Skeletal muscle tissue (tissue), 4 donors: ENCODE data around the gene CAMK1D. TPM values are rescaled to one million over a fixed set of nuclear protein-coding genes. Genes with fewer than 3 reads are reported as not detected.
"Not testable (repeated sequence)": the region's sequence is repeated elsewhere in the genome, so short reads cannot be mapped to it uniquely, and the experiment has no call there.

ENCODE experiments used
- H3K27ac ChIP-seq: one replicate; pipeline ENCODE4 v1.7.0; 2013; ENCODE audit warnings: mild to moderate bottlenecking, low read depth, low read length, inconsistent platforms
- H3K27me3 ChIP-seq, 3 donors: one replicate each; pipeline ENCODE4 v1.7.0; 2013; ENCODE audit warnings: low read length in 3 of 3; ENCODE audit not compliant: control insufficient read depth in 3 of 3, insufficient read depth in 3 of 3
- H3K36me3 ChIP-seq, 3 donors: one replicate each; pipeline ENCODE4 v1.7.0; 2013; ENCODE audit warnings: low read length in 3 of 3; ENCODE audit not compliant: control insufficient read depth in 3 of 3, insufficient read depth in 3 of 3
- H3K4me1 ChIP-seq, 3 donors: one replicate each; pipeline ENCODE4 v1.7.0; 2013; ENCODE audit warnings: low read length in 3 of 3, mild to moderate bottlenecking in 3 of 3; ENCODE audit not compliant: control insufficient read depth in 3 of 3, insufficient read depth in 3 of 3
- H3K4me3 ChIP-seq, 3 donors: one replicate each; pipeline ENCODE4 v1.7.0; 2013; ENCODE audit warnings: low read length in 3 of 3
- H3K9ac ChIP-seq, 3 donors: one replicate each; pipeline ENCODE4 v1.7.0; 2013; ENCODE audit warnings: low read length in 3 of 3, mild to moderate bottlenecking in 3 of 3, moderate library complexity in 2 of 3, low read depth in 1 of 3
- H3K9me3 ChIP-seq, 3 donors: one replicate each; pipeline ENCODE4 v1.7.0; 2013; ENCODE audit warnings: low read length in 3 of 3; ENCODE audit not compliant: control insufficient read depth in 3 of 3
- total RNA-seq: library from RNA; depleted of rRNA; stranded (reverse); fragments of >200 nt; gene quantifications from one replicate; pipeline ENCODE4 v1.2.3, GENCODE V29; 2014
- donor health status: Osteomylitis.

Gene CAMK1D
- total RNA-seq, 1 donor from 2014 or later: 2.1 TPM

- H3K27me3 ChIP-seq, H3K9me3 ChIP-seq, H3K4me3 ChIP-seq, H3K9ac ChIP-seq, H3K36me3 ChIP-seq, H3K27ac ChIP-seq: not testable (repeated sequence)
- peaks cover 0 to 18% (median 6%) of the 10 kb centered on the region in 3 donors for H3K4me1 ChIP-seq
Observed at GRCh38 chr10:12497046-12497445, 147.7 kb downstream of the CAMK1D start.

GRCh38 chr10:12499076-12499986 lies 150.0 kb downstream of the CAMK1D start:
- H3K9ac ChIP-seq: no peak overlapping the region
- H3K4me3 ChIP-seq: no peak overlapping the region
- no peaks in the 10 kb centered on the region for H3K9me3 ChIP-seq
- H3K4me1 ChIP-seq: peaks cover 0 to 18% (median 7%) of the 10 kb centered on the region in 3 donors
- no peaks in the 10 kb centered on the region for H3K27me3 ChIP-seq
- H3K27ac ChIP-seq: no peak overlapping the region
- H3K36me3 ChIP-seq: no peaks in the 10 kb centered on the region

GRCh38 chr10:12500381-12501303 lies 151.3 kb downstream of the CAMK1D start:
- H3K4me3 ChIP-seq: no peak overlapping the region
- H3K27me3 ChIP-seq: no peaks in the 10 kb centered on the region
- H3K36me3 ChIP-seq: no peaks in the 10 kb centered on the region
- no peaks in the 10 kb centered on the region for H3K9me3 ChIP-seq
- H3K27ac ChIP-seq: no peak overlapping the region
- peaks cover 0 to 18% (median 7%) of the 10 kb centered on the region in 3 donors for H3K4me1 ChIP-seq
- H3K9ac ChIP-seq: no peak overlapping the region

- Histone ChIP-seq H3K9me3 (no peaks in the 10 kb centered on the region), H3K27me3 (no peaks in the 10 kb centered on the region), H3K27ac (no peak overlapping the region)
Observed at GRCh38 chr10:12501324-12501723, 152.0 kb downstream of the CAMK1D start.

GRCh38 chr10:12501841-12502525 lies 152.6 kb downstream of the CAMK1D start:
- Histone ChIP-seq H3K27ac (no peak overlapping the region), H3K4me1 (peaks cover 0 to 18% (median 7%) of the 10 kb centered on the region in 3 donors), H3K9me3 (no peaks in the 10 kb centered on the region), H3K27me3 (no peaks in the 10 kb centered on the region), H3K36me3 (no peaks in the 10 kb centered on the region), H3K4me3 (no peak overlapping the region), H3K9ac (no peak overlapping the region)

More at GRCh38 chr10:12501324-12501723, 152.0 kb downstream of the CAMK1D start:
- no peak overlapping the region for H3K9ac ChIP-seq
- H3K4me3 ChIP-seq: no peak overlapping the region
- H3K36me3 ChIP-seq: no peaks in the 10 kb centered on the region
- H3K4me1 ChIP-seq: peaks cover 0 to 18% (median 7%) of the 10 kb centered on the region in 3 donors

- H3K4me1 ChIP-seq: peaks cover 0 to 18% (median 7%) of the 10 kb centered on the region in 3 donors
- no peaks in the 10 kb centered on the region for H3K9me3 ChIP-seq
- no peak overlapping the region for H3K27ac ChIP-seq
- no peak overlapping the region for H3K4me3 ChIP-seq
- no peaks in the 10 kb centered on the region for H3K36me3 ChIP-seq
- no peak overlapping the region for H3K9ac ChIP-seq
- H3K27me3 ChIP-seq: no peaks in the 10 kb centered on the region
Observed at GRCh38 chr10:12502526-12503274, 153.4 kb downstream of the CAMK1D start.

GRCh38 chr10:12503311-12503710 lies 154.0 kb downstream of the CAMK1D start:
- H3K27ac ChIP-seq: no peak overlapping the region
- peaks cover 0 to 2% (median 0%) of the 10 kb centered on the region in 3 donors for H3K9me3 ChIP-seq
- peaks cover 0 to 18% (median 7%) of the 10 kb centered on the region in 3 donors for H3K4me1 ChIP-seq
- H3K9ac ChIP-seq: no peak overlapping the region
- H3K36me3 ChIP-seq: no peaks in the 10 kb centered on the region
- no peak overlapping the region for H3K4me3 ChIP-seq
- H3K27me3 ChIP-seq: no peaks in the 10 kb centered on the region

GRCh38 chr10:12504176-12504575 lies 154.8 kb downstream of the CAMK1D start:
- H3K27ac ChIP-seq: no peak overlapping the region
- H3K36me3 ChIP-seq: no peaks in the 10 kb centered on the region
- H3K4me3 ChIP-seq: no peak overlapping the region
- H3K4me1 ChIP-seq: peaks cover 0 to 17% (median 7%) of the 10 kb centered on the region in 3 donors
- H3K27me3 ChIP-seq: no peaks in the 10 kb centered on the region
- no peak overlapping the region for H3K9ac ChIP-seq
- peaks cover 0 to 2% (median 0%) of the 10 kb centered on the region in 3 donors for H3K9me3 ChIP-seq

GRCh38 chr10:12504628-12505027 lies 155.3 kb downstream of the CAMK1D start:
- Histone ChIP-seq H3K27me3 (no peaks in the 10 kb centered on the region), H3K9me3 (peaks cover 0 to 2% (median 0%) of the 10 kb centered on the region in 3 donors), H3K9ac (no peak overlapping the region), H3K4me3 (no peak overlapping the region), H3K36me3 (no peaks in the 10 kb centered on the region), H3K27ac (no peak overlapping the region), H3K4me1 (peaks cover 0 to 12% (median 7%) of the 10 kb centered on the region in 3 donors)
